Uterus (tissue), 4 donors: Measurements from ENCODE around the gene XIST. TPM values are rescaled to one million over a fixed set of nuclear protein-coding genes. Genes with fewer than 3 reads are reported as not detected.
"Not testable (repeated sequence)": the region's sequence is repeated elsewhere in the genome, so short reads cannot be mapped to it uniquely, and the experiment has no call there.

Experiments used
- DNase-seq, 2 donors: peaks; one replicate each; pipeline ENCODE4 v3.0.0-alpha.2; 2019 to 2020
- H3K27ac ChIP-seq, 2 donors: fragments of 200-600 bp; sonication (generic); 1 replicate in 1 of 2; 2 replicates in 1 of 2; pipeline ENCODE4 v1.5.1; 2016 to 2018
- H3K27me3 ChIP-seq, 2 donors: fragments of 200-600 bp; sonication (generic); one replicate each; pipeline ENCODE4 v1.5.1; 2018 to 2019; ENCODE audit warnings: control low read depth in 1 of 2
- H3K36me3 ChIP-seq, 2 donors: fragments of 200-600 bp; sonication (generic); one replicate each; pipeline ENCODE4 v1.5.1; 2019; ENCODE audit warnings: control low read depth in 1 of 2
- H3K4me1 ChIP-seq, 2 donors: fragments of 200-600 bp; sonication (generic); one replicate each; pipeline ENCODE4 v1.5.1; 2018 to 2019; ENCODE audit warnings: control low read depth in 1 of 2
- H3K4me3 ChIP-seq, 2 donors: fragments of 200-600 bp; sonication (generic); 1 replicate in 1 of 2; 2 replicates in 1 of 2; pipeline ENCODE4 v1.5.1; 2018 to 2019; ENCODE audit warnings: mild to moderate bottlenecking in 1 of 2
- H3K9me3 ChIP-seq, 2 donors: fragments of 200-600 bp; sonication (generic); one replicate each; pipeline ENCODE4 v1.5.1; 2019; ENCODE audit warnings: control low read depth in 1 of 2
- POLR2A ChIP-seq, 2 donors: fragments of 450-650 bp; IDR thresholded peaks; one replicate each; pipeline ENCODE4 v1.6.1; 2016; ENCODE audit warnings: antibody characterized with exemption in 2 of 2, mild to moderate bottlenecking in 1 of 2, moderate library complexity in 1 of 2
- intact Hi-C: fragments of 100-400 bp; cut with DNase I; formaldehyde crosslinking; loops from one replicate; pipeline ENCODE4 v1.15.1; 2023; ENCODE audit warnings: low total_unique reads
- total RNA-seq, 4 donors: library from RNA; depleted of rRNA in 3 of 4; stranded (reverse); fragments of >200 nt in 3 of 4; gene quantifications; one replicate each; pipeline versions ENCODE4 v1.1.0 to v1.2.4, GENCODE V29; 2014 to 2023
- TF ChIP-seq, protein P1 (sequence below), 4 experiments: fragments of 200-600 bp in 2 of 4; fragments of 450-650 bp in 2 of 4; sonication (generic) in 2 of 4; IDR thresholded peaks; one replicate each; pipeline ENCODE4 v1.5.1; 2016 to 2019; ENCODE audit warnings: antibody characterized with exemption in 4 of 4, mild to moderate bottlenecking in 2 of 4, moderate library complexity in 1 of 4
- donor health status: DM: yes; HTN: yes; CAD: no.

Gene XIST
- total RNA-seq, 4 donors from 2014 or later, result 191 to 525 (median 404) TPM

DNA sequence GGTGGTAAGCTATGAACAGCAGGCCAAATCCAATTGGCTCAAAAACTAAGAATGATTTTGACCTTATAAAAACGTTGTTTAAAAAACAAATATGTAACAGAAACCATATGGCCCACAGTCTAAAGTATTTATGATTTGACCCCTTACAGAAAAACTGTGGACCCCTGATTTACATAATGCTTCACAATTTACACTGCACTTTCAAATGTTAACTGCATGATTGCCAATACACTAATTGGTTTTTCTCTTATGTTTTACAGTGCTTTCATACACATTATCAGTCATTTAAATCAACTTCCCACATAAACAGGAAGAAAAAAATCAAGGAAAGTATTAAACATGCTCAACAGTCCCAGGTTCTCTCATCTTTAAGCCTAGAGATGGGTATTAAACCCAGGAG is 26.9 kb downstream of the XIST start:
- Histone ChIP-seq H3K4me1 (no peaks in the 10 kb centered on the region), H3K36me3 (no peaks in the 10 kb centered on the region), H3K9me3 (no peaks in the 10 kb centered on the region), H3K4me3 (no peak overlapping the region), H3K27ac (no peak overlapping the region), H3K27me3 (no peaks in the 10 kb centered on the region)
- intact Hi-C loops, result no loop called here
- no peak for DNase-seq
- TF ChIP-seq, protein P1, sequence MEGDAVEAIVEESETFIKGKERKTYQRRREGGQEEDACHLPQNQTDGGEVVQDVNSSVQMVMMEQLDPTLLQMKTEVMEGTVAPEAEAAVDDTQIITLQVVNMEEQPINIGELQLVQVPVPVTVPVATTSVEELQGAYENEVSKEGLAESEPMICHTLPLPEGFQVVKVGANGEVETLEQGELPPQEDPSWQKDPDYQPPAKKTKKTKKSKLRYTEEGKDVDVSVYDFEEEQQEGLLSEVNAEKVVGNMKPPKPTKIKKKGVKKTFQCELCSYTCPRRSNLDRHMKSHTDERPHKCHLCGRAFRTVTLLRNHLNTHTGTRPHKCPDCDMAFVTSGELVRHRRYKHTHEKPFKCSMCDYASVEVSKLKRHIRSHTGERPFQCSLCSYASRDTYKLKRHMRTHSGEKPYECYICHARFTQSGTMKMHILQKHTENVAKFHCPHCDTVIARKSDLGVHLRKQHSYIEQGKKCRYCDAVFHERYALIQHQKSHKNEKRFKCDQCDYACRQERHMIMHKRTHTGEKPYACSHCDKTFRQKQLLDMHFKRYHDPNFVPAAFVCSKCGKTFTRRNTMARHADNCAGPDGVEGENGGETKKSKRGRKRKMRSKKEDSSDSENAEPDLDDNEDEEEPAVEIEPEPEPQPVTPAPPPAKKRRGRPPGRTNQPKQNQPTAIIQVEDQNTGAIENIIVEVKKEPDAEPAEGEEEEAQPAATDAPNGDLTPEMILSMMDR (IDR thresholded peaks at IDR 0.05), result no peak
- TF ChIP-seq POLR2A (IDR thresholded peaks at IDR 0.05), result no peak

DNA sequence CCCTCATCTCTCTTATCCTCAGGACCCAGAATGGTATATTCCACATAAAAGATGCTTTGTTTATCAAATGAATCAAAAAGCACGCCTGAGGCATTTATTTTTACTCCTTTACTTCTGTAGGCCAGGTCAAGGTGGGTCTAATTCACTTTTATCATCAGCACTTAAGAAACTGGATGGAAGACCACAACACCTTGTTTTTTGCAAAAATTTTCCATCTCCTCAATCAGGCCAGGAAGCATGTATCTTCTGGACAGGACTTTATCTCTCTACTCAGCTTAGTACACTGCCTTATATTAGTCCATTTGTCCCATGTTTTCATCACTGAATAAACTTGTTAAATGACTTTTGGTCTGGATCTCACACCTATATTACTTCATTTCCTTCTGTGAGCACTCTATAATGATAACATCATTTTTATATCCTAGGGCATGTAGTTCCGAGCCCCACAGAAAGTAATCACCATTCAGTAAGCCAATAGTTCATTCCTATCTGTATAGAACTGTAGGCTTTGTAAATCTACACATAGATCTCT is 29.0 kb downstream of the XIST start:
- intact Hi-C loops, result no loop called here
- Histone ChIP-seq H3K36me3 (no peaks in the 10 kb centered on the region), H3K27me3 (no peaks in the 10 kb centered on the region), H3K27ac (no peak overlapping the region), H3K9me3 (no peaks in the 10 kb centered on the region), H3K4me3 (no peak overlapping the region), H3K4me1 (no peaks in the 10 kb centered on the region)
- TF ChIP-seq, protein P1 (IDR thresholded peaks at IDR 0.05), result no peak
- TF ChIP-seq POLR2A (IDR thresholded peaks at IDR 0.05), result no peak
- DNase-seq, result no peak

DNA sequence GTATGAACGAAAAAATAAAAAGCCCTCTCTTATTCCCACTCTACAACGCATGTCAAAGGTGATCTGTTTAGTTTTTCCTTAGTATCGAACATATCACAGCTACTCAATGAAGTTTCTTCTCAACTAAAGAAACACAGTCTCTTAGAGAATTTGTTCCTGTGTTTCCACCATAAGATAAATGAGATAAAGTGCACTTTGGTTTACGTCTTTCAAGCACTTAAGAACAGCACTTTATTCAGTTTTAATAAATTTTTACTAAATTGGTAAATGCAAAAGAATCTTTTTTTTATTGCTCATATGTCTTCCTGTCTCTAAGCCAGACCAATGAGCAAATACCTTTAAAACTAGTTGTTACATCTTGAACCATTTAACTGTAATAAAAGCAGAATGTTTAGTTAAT is 29.7 kb downstream of the XIST start:
- H3K36me3 ChIP-seq, result no peaks in the 10 kb centered on the region
- no peak for DNase-seq
- no peak overlapping the region for H3K4me3 ChIP-seq
- no peak overlapping the region for H3K27ac ChIP-seq
- intact Hi-C loops, result no loop called here
- H3K4me1 ChIP-seq, result no peaks in the 10 kb centered on the region
- H3K27me3 ChIP-seq, result no peaks in the 10 kb centered on the region
- TF ChIP-seq, protein P1 (IDR thresholded peaks at IDR 0.05), result no peak
- TF ChIP-seq POLR2A (IDR thresholded peaks at IDR 0.05), result no peak
- no peaks in the 10 kb centered on the region for H3K9me3 ChIP-seq

DNA sequence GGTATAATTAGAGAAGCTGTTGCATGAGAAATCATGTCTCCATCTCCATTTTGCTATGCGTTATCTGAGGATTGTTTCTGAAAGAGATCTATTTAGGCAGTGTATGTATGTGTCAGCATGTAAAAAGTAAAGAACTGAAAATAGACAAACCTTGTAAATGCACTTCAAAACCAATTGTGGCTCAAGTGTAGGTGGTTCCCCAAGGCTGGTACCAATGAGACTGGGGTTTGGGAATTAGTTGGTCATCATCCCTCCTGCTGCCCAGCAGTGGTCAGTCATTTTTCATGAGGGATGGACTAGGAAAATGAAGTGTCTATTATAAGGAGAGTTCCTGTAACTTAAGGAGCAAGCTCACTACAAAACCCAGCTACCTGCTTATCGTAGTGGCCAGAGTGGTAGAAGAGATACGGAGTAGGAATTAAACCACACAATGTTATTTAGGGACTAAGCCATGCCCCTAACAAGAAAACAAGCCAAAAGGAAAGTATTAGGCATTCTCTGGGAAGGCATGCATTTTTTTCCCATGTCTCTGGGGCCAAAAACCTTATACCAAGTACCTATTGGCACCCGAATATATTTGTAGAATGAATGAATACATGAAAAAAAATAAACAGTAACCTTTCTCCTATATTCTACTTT is 30.5 kb downstream of the XIST start:
- intact Hi-C loops, result no loop called here
- no peak for TF ChIP-seq POLR2A (IDR thresholded peaks at IDR 0.05)
- TF ChIP-seq, protein P1 (IDR thresholded peaks at IDR 0.05), result no peak
- DNase-seq, result no peak
- Histone ChIP-seq H3K27ac (no peak overlapping the region), H3K36me3 (no peaks in the 10 kb centered on the region), H3K27me3 (no peaks in the 10 kb centered on the region), H3K4me3 (no peak overlapping the region), H3K9me3 (no peaks in the 10 kb centered on the region), H3K4me1 (no peaks in the 10 kb centered on the region)

DNA sequence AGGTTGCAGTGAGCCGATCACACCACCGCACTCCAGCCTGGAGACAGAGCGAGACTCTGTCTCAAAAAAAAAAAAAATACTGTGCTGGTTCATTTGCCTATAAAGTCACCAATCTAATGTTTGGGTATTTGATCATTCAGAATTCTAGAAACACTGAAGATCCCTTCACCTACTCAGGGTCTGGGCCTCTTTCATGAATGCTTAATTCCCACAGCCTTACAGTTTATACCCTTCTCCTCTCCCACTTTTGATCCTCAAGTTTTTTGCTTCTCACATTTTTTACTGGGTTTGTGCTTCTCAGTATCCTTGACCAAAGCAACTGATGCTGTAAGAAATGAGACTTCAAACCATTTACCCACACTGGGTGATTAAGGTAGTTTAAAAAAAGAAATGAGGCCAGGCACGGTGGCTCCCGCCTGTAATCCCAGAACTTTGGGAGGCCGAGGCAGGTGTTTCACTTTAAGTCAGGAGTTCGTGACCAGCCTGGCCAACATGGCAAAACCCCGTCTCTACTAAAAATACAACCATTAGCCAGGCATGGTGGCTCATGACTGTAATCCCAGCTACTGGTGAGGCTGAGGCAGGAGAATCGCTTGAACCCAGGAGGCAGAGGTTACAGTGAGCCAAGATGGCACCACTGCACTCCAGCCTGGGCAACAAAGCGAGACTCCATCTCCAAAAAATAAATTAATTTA is 32.5 kb downstream of the XIST start:
- H3K4me1 ChIP-seq, intact Hi-C loops, DNase-seq, H3K27ac ChIP-seq, H3K27me3 ChIP-seq, H3K9me3 ChIP-seq, H3K36me3 ChIP-seq, H3K4me3 ChIP-seq: not testable (repeated sequence)
